Central memory CD4-positive, alpha-beta T cell (primary cell): Measurements from ENCODE around the gene LGR6.
"Not testable (repeated sequence)": the region's sequence is repeated elsewhere in the genome, so short reads cannot be mapped to it uniquely, and the experiment has no call there.

Experiments
- DNase-seq: peaks from one replicate; pipeline ENCODE4 v3.0.0; 2022

Gene LGR6

GRCh38 chr1:202349206-202349928 is 155.8 kb downstream of the LGR6 start:
- no peak for DNase-seq

- no peak for DNase-seq
Measured at GRCh38 chr1:202351725-202352124, 158.1 kb downstream of the LGR6 start.

DNA sequence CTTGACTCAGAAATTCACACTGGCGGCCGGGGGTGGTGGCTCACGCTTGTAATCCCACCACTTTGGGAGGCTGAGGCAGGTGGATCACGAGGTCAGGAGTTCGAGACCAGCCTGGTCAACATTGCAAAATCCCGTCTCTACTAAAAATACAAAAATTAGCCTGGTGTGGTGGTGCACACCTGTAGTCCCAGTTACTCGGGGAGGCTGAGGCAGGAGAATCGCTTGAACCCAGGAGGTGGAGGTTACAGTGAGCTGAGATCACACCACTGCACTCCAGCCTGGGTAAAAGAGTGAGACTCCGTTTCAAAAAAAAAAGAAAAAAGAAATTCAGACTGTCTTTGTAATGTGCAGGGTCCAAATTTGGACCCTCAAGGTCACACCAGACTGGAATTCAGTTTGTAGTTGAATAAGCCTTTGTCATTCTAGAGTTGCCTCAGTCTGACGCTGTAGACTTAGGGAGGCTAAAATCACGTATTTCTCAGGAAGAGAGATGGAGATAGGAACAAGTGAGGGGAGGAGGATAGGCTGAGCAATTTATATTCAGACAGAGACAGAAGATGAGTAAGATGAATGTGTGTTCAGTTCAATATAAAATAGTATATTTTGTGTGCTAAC is 159.1 kb downstream of the LGR6 start:
- not testable (repeated sequence) for DNase-seq

DNA sequence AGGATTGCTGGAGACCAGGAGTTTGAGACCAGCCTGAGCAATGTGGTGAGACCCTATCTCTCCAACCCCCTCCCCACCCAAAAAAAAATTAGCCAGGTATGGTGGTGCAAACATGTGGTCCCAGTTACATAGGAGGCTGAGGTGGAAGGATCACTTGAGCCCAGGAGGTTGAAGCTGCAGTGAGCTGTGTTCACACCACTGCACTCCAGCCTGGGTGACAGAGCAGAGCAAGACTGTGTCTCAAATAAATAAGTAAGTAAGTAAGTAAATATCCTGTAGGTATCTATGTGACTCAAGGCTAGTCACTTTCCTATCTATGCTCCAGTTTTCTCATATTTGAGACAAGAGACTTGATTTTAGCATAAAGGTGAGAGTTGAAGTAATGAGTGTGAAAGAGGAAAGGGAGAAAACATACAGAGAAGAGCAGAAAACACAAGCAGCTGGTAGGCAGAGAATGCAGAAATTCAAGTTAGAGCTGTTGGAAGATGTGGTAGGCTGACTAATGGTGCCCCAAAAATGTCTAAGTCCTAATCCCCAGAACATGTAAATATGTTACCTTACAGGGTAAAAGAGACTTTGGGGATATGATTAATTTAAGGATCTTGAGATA is 162.4 kb downstream of the LGR6 start:
- no peak for DNase-seq

DNA sequence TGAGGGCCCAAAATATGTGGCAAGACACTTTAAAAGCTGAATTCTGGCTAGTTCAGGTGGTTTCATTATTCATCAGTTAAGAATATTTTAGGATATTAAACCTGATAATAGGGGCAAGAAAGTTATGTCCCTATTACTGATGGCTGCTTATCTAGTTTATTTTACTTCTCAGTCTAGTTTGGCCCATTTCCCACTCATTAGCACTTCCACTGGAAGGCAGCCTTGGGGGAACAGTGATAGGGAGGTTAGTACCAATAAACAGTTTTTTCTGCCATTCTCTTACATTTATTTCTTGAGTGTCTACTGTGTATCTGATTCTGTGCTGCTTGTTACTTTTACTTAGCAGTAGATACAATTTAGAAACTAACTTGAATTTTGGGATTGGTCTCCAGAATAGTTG is 163.9 kb downstream of the LGR6 start:
- no peak for DNase-seq

DNA sequence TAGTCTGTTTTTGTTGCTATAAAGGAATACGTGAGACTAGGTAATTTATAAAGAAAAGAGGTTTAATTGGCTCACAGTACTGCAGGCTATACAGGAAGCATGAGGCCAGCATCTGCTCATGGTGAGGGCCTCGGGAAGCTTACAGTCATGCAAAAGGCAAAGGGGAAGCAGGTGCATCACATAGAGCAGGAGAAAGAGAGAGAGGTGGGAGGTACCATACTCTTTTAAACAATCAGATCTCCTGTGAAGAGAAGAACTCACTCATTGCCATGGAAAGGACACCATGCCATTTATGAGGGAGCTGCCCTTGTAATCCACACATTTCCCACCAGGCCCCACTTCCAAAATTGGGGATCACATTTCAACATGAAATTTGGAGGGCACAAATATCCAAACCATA is 167.6 kb downstream of the LGR6 start:
- DNase-seq, result no peak

DNA sequence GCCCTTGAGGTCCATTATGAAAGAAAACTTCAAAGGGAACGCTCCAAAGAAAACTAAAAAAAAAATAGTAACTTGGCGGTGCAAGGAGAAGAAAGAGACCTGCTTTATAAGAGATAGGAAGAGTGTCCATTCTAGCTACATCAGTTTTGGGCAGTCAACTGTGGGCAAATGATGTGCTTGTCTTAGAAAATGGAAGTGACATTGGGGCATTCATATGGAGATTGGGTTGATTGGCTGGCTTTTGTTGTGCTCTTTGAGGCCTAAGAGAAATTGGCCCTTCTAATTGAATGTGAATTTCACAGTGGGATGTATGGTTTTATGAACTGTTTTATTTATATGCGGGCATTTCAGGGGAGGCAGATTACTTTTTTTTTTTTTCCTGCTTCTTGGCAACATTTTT is 168.1 kb downstream of the LGR6 start:
- DNase-seq, result no peak

- no peak for DNase-seq
Measured at GRCh38 chr1:202362212-202362611, 168.6 kb downstream of the LGR6 start.

- DNase-seq, result no peak
Measured at GRCh38 chr1:202365092-202365815, 171.7 kb downstream of the LGR6 start.

DNA sequence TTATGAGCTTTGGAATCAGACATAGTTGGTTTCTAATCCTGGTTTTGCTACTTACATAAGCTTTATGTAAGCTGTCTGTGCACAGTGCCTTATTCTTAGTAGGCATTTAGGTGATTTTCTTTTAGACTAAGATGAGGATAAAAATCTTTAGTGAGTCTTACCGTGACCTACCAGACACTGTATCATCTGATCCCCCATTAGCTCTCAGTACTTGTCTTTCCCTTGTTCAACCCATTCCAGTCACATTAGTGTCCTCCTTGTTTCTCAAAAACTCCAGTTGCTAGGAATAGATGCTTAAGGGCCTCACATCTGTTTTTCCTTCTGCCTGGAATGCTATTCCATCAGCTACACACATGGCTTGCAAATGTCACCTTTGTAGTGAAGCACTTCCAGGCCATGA is 173.7 kb downstream of the LGR6 start:
- DNase-seq, result no peak
